CD14-positive monocyte (primary cell): ENCODE data around the gene VIPR1. TPM values are rescaled to one million over a fixed set of nuclear protein-coding genes. Genes with fewer than 3 reads are reported as not detected.

Experiments used
- DNase-seq, 3 donors: peaks; one replicate each; pipeline ENCODE4 v3.0.0-alpha.2; 2011 to 2022
- H2AFZ ChIP-seq: 2 replicates; pipeline ENCODE4 v1.6.0; 2012; ENCODE audit warnings: mild to moderate bottlenecking, low read depth, low read length, inconsistent platforms; ENCODE audit not compliant: insufficient read depth, poor library complexity, severe bottlenecking
- H3K27ac ChIP-seq, 2 donors: 1 replicate in 1 of 2; 2 replicates in 1 of 2; pipeline ENCODE4 v1.5.1; 2012 to 2013; ENCODE audit warnings: low read length in 2 of 2, control low read depth in 1 of 2, inconsistent platforms in 1 of 2, low read depth in 1 of 2, mild to moderate bottlenecking in 1 of 2
- H3K27me3 ChIP-seq, 2 donors: one replicate each; pipeline versions ENCODE4 v1.6.0 to v1.6.1; 2011 to 2013; ENCODE audit warnings: low read length in 2 of 2; ENCODE audit not compliant: control insufficient read depth in 2 of 2, insufficient read depth in 2 of 2
- H3K36me3 ChIP-seq, 2 donors: replicated peaks in 1 of 2; 1 replicate in 1 of 2; 2 replicates in 1 of 2; pipeline versions ENCODE4 v1.5.1 to v1.6.1; 2012 to 2013; ENCODE audit warnings: low read length in 2 of 2, control low read depth in 1 of 2, inconsistent platforms in 1 of 2, mild to moderate bottlenecking in 1 of 2; ENCODE audit not compliant: insufficient read depth in 2 of 2, control insufficient read depth in 1 of 2
- H3K4me1 ChIP-seq, 2 donors: 1 replicate in 1 of 2; 2 replicates in 1 of 2; pipeline versions ENCODE4 v1.5.1 to v1.6.1; 2012 to 2013; ENCODE audit warnings: low read length in 2 of 2, control low read depth in 1 of 2, inconsistent platforms in 1 of 2, mild to moderate bottlenecking in 1 of 2, moderate library complexity in 1 of 2; ENCODE audit not compliant: insufficient read depth in 2 of 2, control insufficient read depth in 1 of 2
- H3K4me2 ChIP-seq: replicated peaks from 2 replicates; pipeline ENCODE3; 2012; ENCODE audit warnings: low read length, moderate library complexity, mild to moderate bottlenecking; ENCODE audit not compliant: poor library complexity, severe bottlenecking; ENCODE audit errors: extremely low read depth
- H3K4me3 ChIP-seq, 3 experiments: fragments of 200-600 bp in 1 of 3; sonication (generic) in 1 of 3; replicated peaks in 1 of 3; 1 replicate in 2 of 3; 2 replicates in 1 of 3; pipeline ENCODE4 v1.5.1; 2011 to 2013; ENCODE audit warnings: low read length in 3 of 3, mild to moderate bottlenecking in 3 of 3, control low read depth in 2 of 3, low read depth in 2 of 3, inconsistent platforms in 1 of 3, moderate library complexity in 1 of 3
- H3K79me2 ChIP-seq: 2 replicates; pipeline ENCODE4 v1.6.0; 2012; ENCODE audit warnings: mild to moderate bottlenecking, control low read depth, inconsistent platforms, low read length, moderate library complexity; ENCODE audit not compliant: insufficient read depth
- H3K9ac ChIP-seq: 2 replicates; pipeline ENCODE4 v1.6.0; 2017; ENCODE audit warnings: low read length, mild to moderate bottlenecking; ENCODE audit not compliant: insufficient read depth, poor library complexity, severe bottlenecking
- H3K9me3 ChIP-seq, 2 donors: replicated peaks in 1 of 2; 1 replicate in 1 of 2; 2 replicates in 1 of 2; pipeline versions ENCODE4 v1.5.1 to v1.6.1; 2012 to 2013; ENCODE audit warnings: low read length in 2 of 2, control low read depth in 1 of 2; ENCODE audit not compliant: control insufficient read depth in 1 of 2, insufficient read depth in 1 of 2
- H4K20me1 ChIP-seq: 2 replicates; pipeline ENCODE4 v1.6.0; 2012; ENCODE audit warnings: mild to moderate bottlenecking, low read length, control low read depth, moderate library complexity; ENCODE audit not compliant: insufficient read depth
- H3K27ac Mint-ChIP-seq, 7 donors: one replicate each; pipeline ENCODE4 v1.8.0; 2020; ENCODE audit warnings: mild to moderate bottlenecking in 7 of 7, mixed read lengths in 7 of 7, moderate library complexity in 6 of 7, inconsistent platforms in 2 of 7
- H3K27me3 Mint-ChIP-seq, 3 donors: one replicate each; pipeline ENCODE4 v1.8.0; 2021 to 2022; ENCODE audit warnings: low read depth in 3 of 3, mild to moderate bottlenecking in 3 of 3, mixed read lengths in 3 of 3, moderate library complexity in 3 of 3, inconsistent platforms in 1 of 3
- H3K36me3 Mint-ChIP-seq, 2 donors: one replicate each; pipeline ENCODE4 v1.8.0; 2020; ENCODE audit warnings: mixed read lengths in 2 of 2, inconsistent platforms in 1 of 2, mild to moderate bottlenecking in 1 of 2
- H3K4me1 Mint-ChIP-seq: one replicate; pipeline ENCODE4 v1.8.0; 2020; ENCODE audit warnings: mild to moderate bottlenecking, mixed read lengths
- H3K4me3 Mint-ChIP-seq, 2 donors: one replicate each; pipeline ENCODE4 v1.8.0; 2020; ENCODE audit warnings: mild to moderate bottlenecking in 2 of 2, mixed read lengths in 2 of 2, moderate library complexity in 1 of 2
- H3K9me3 Mint-ChIP-seq, 7 donors: one replicate each; pipeline ENCODE4 v1.8.0; 2020 to 2022; ENCODE audit warnings: mixed read lengths in 7 of 7, mild to moderate bottlenecking in 6 of 7, moderate library complexity in 6 of 7, inconsistent platforms in 2 of 7
- CTCF ChIP-seq: fragments of 200-600 bp; IDR thresholded peaks from one replicate; pipeline ENCODE4 v1.8.0; 2022; ENCODE audit warnings: antibody characterized with exemption, mild to moderate bottlenecking
- WGBS: methylation state at CpG from one replicate; pipeline ENCODE4 v1.1.5; 2013; ENCODE audit warnings: missing lambda C conversion rate; ENCODE audit not compliant: insufficient coverage; 5-methylcytosine and 5-hydroxymethylcytosine counted together
- intact Hi-C, 2 donors: fragments of 100-400 bp; cut with micrococcal nuclease; formaldehyde crosslinking; loops; one replicate each; pipeline versions ENCODE4 v1.15.0 to v1.15.1; 2023
- polyA plus RNA-seq, 3 donors: library from polyadenylated mRNA; depleted of rRNA in 1 of 3; unstranded in 2 of 3; stranded (reverse) in 1 of 3; fragments of 300-500 nt in 2 of 3; fragments of >200 nt in 1 of 3; fragmentation: Illumina TruSeq in 2 of 3; gene quantifications; 1 replicate in 2 of 3; 2 replicates in 1 of 3; pipeline ENCODE4 v1.2.3, GENCODE V29; 2012 to 2021

The VIPR1 gene
- polyA plus RNA-seq, 3 donors, result 15.5 to 80.9 (median 16.0) TPM

DNA sequence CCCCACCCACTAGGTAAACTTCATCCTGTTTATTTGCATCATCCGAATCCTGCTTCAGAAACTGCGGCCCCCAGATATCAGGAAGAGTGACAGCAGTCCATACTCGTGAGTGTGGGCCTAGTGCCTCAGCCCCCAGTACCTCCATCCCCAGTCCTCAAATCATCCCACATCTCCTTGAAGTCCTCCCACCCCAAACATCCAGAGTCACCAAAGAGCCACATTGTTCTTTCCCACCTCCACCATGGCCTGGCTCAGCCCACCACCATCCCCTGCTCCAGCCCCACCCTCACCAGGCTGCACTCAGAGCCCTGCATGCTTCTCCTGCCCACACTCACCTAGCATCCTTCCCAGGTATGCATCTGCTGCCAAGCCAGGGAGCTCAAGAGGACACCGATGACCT, 29.8 kb downstream of the VIPR1 start:
- H3K4me2 ChIP-seq, result no peak overlapping the region
- no peak overlapping the region for H3K4me3 ChIP-seq
- peaks cover 3 to 4% (median 3%) of the 10 kb centered on the region in 3 donors for H3K27me3 Mint-ChIP-seq
- no peak overlapping the region for H3K27ac ChIP-seq
- H3K9ac ChIP-seq, result peak overlapping the region; percentile 16
- H4K20me1 ChIP-seq, result no peaks in the 10 kb centered on the region
- no peaks in the 10 kb centered on the region for H3K9me3 ChIP-seq
- H3K4me1 ChIP-seq, result peaks cover 71 to 88% of the 10 kb centered on the region in 2 donors
- peaks cover 0 to 7% (median 0%) of the 10 kb centered on the region in 7 donors for H3K9me3 Mint-ChIP-seq
- peaks cover 42 to 53% of the 10 kb centered on the region in 2 donors for H3K36me3 Mint-ChIP-seq
- H3K36me3 ChIP-seq, result peaks cover 13 to 37% of the 10 kb centered on the region in 2 donors
- H3K4me1 Mint-ChIP-seq, result peaks cover 91% of the 10 kb centered on the region
- WGBS, result 98% methylated on average over 4 of the region's 4 CpGs
- H3K27me3 ChIP-seq, result no peaks in the 10 kb centered on the region
- peak overlapping the region in 3 of 7 donors; percentile 12 to 42 (median 22) for H3K27ac Mint-ChIP-seq
- TF ChIP-seq CTCF, result no peak
- intact Hi-C loops, result no loop called here
- no peak overlapping the region for H2AFZ ChIP-seq
- no peak for DNase-seq
- H3K79me2 ChIP-seq, result no peaks in the 10 kb centered on the region
- no peak overlapping the region for H3K4me3 Mint-ChIP-seq

GRCh38 chr3:42533161-42533897, 30.9 kb downstream of the VIPR1 start:
- Histone ChIP-seq H3K36me3 (peaks cover 13 to 40% of the 10 kb centered on the region in 2 donors), H3K27me3 (no peaks in the 10 kb centered on the region), H4K20me1 (no peaks in the 10 kb centered on the region), H3K4me3 (no peak overlapping the region), H3K9me3 (no peaks in the 10 kb centered on the region), H2AFZ (no peak overlapping the region), H3K4me2 (no peak overlapping the region), H3K79me2 (no peaks in the 10 kb centered on the region), H3K4me1 (peaks cover 60 to 77% of the 10 kb centered on the region in 2 donors), H3K9ac (peak overlapping the region; percentile 18), H3K27ac (peak overlapping the region in 1 of 2 donors; percentile 40)
- Mint-ChIP-seq H3K9me3 (peaks cover 0 to 7% (median 0%) of the 10 kb centered on the region in 7 donors), H3K4me1 (peaks cover 81% of the 10 kb centered on the region), H3K27ac (peak overlapping the region in 2 of 7 donors; percentile 54 to 70), H3K4me3 (no peak overlapping the region), H3K36me3 (peaks cover 46 to 49% of the 10 kb centered on the region in 2 donors), H3K27me3 (peaks cover 3 to 4% (median 3%) of the 10 kb centered on the region in 3 donors)
- no peak for DNase-seq
- TF ChIP-seq CTCF, result no peak
- intact Hi-C loops, result no loop called here
- 100% methylated on average over 1 of the region's 7 CpGs for WGBS
